K562 (cell line): Measurements from ENCODE around the gene MATN1. TPM values are rescaled to one million over a fixed set of nuclear protein-coding genes. Genes with fewer than 3 reads are reported as not detected.

Source experiments
- ATAC-seq: fragments of 200-7000 bp; cut with Tn5 transposase; 3 replicates; pipeline ENCODE4 v1.9.1; 2020; ENCODE audit warnings: moderate library complexity
- BruUV-seq: library from RNA; stranded (reverse); fragments of 400-500 nt; replicated peaks from 2 replicates; lab custom pipeline; 2021; lab: Mats Ljungman, UMichigan
- CTCF ChIA-PET: fragments of 300-600 bp; formaldehyde crosslinking; extraction: SDS; loops from one replicate; lab custom pipeline; 2021; ENCODE audit warnings: low intra/inter-chr PET ratio; lab: Yijun Ruan, JAX
- POLR2A ChIA-PET: fragments of 300-600, 350-650 bp; sonication (Branson Sonifier 250); formaldehyde crosslinking; extraction: SDS; loops from one replicate; lab custom pipeline; 2021; ENCODE audit warnings: antibody characterized with exemption, inconsistent platforms; lab: Yijun Ruan, JAX
- DNase-seq, 4 experiments: peaks; one replicate each; pipeline versions ENCODE4 v3.0.0 to v3.0.0-alpha.2; 2011 to 2018; ENCODE audit warnings: low spot score in 3 of 4, mixed read lengths in 3 of 4; ENCODE audit errors: extremely low read depth in 1 of 4
- FAIRE-seq: peaks from 2 replicates; lab custom pipeline; 2011; peaks lifted over from hg19 to GRCh38; lab: Jason Lieb, UNC
- H2AFZ ChIP-seq: 2 replicates; pipeline ENCODE4 v1.6.0; 2011; ENCODE audit warnings: low read depth, low read length, control low read depth, inconsistent platforms
- H3K27ac ChIP-seq: fragments of 200-600 bp; 3 replicates; pipeline ENCODE4 v1.8.0; 2011; ENCODE audit warnings: low read depth, mild to moderate bottlenecking, control low read depth, inconsistent platforms, low read length, moderate library complexity, mixed read lengths; ENCODE audit errors: extremely low read depth
- H3K27me3 ChIP-seq, 2 experiments: fragments of 300-600 bp in 1 of 2; 2 replicates in 1 of 2; 3 replicates in 1 of 2; pipeline versions ENCODE4 v1.6.0 to v1.8.0; 2011; ENCODE audit warnings: inconsistent platforms in 2 of 2, low read length in 2 of 2, mild to moderate bottlenecking in 1 of 2, mixed read lengths in 1 of 2, moderate library complexity in 1 of 2; ENCODE audit not compliant: control insufficient read depth in 2 of 2, insufficient read depth in 2 of 2
- H3K36me3 ChIP-seq: fragments of 300-600 bp; 3 replicates; pipeline ENCODE4 v1.8.0; 2011; ENCODE audit warnings: mild to moderate bottlenecking, low read length, inconsistent platforms; ENCODE audit not compliant: control insufficient read depth, insufficient read depth
- H3K4me1 ChIP-seq, 2 experiments: fragments of 200-600 bp in 1 of 2; replicated peaks in 1 of 2; 2 replicates in 1 of 2; 3 replicates in 1 of 2; pipeline versions ENCODE4 v1.5.1 to v1.8.0; 2011; ENCODE audit warnings: inconsistent platforms in 2 of 2, low read length in 2 of 2, mild to moderate bottlenecking in 1 of 2, mixed read lengths in 1 of 2, moderate library complexity in 1 of 2; ENCODE audit not compliant: control insufficient read depth in 2 of 2, insufficient read depth in 2 of 2
- H3K4me2 ChIP-seq: 2 replicates; pipeline ENCODE4 v1.6.1; 2011; ENCODE audit warnings: low read length, control low read depth, inconsistent platforms, mixed read lengths; ENCODE audit not compliant: insufficient read depth
- H3K4me3 ChIP-seq: fragments of 200-600 bp; sonication (generic), shearing (Covaris generic); 2 replicates; pipeline ENCODE4 v1.5.1; 2016; ENCODE audit warnings: control low read depth, inconsistent platforms
- H3K79me2 ChIP-seq: fragments of 200-600 bp; 3 replicates; pipeline ENCODE4 v1.8.0; 2011; ENCODE audit warnings: low read length, inconsistent platforms; ENCODE audit not compliant: control insufficient read depth, insufficient read depth
- H3K9ac ChIP-seq, 2 experiments: 2 replicates each; pipeline versions ENCODE4 v1.6.0 to v1.6.1; 2011; ENCODE audit warnings: low read depth in 2 of 2, low read length in 2 of 2, control low read depth in 1 of 2, inconsistent platforms in 1 of 2, mild to moderate bottlenecking in 1 of 2, mixed read lengths in 1 of 2; ENCODE audit not compliant: insufficient read depth in 1 of 2
- H3K9me1 ChIP-seq: one replicate; pipeline ENCODE4 v1.6.0; 2011; ENCODE audit warnings: inconsistent platforms, mild to moderate bottlenecking, low read length, moderate library complexity; ENCODE audit not compliant: control insufficient read depth, insufficient read depth
- H3K9me3 ChIP-seq: replicated peaks from 2 replicates; pipeline ENCODE4 v1.5.1; 2011; ENCODE audit warnings: low read depth, low read length, inconsistent platforms; ENCODE audit not compliant: control insufficient read depth, insufficient read depth
- H4K20me1 ChIP-seq: replicated peaks from 2 replicates; pipeline ENCODE4 v1.6.1; 2011; ENCODE audit warnings: low read length, inconsistent platforms, mixed read lengths; ENCODE audit not compliant: control insufficient read depth, insufficient read depth
- ARID2 ChIP-seq: fragments of 450-650 bp; IDR thresholded peaks from 2 replicates; pipeline ENCODE4 v1.6.1; 2017; ENCODE audit warnings: antibody characterized with exemption, mild to moderate bottlenecking
- ILF3 ChIP-seq: fragments of 450-650 bp; IDR thresholded peaks from 2 replicates; pipeline ENCODE4 v1.6.1; 2018; ENCODE audit warnings: antibody characterized with exemption, mild to moderate bottlenecking, moderate library complexity, borderline replicate concordance
- MAFG ChIP-seq: fragments of 450-650 bp; conservative IDR thresholded peaks from 2 replicates; pipeline ENCODE4 v1.6.1; 2016; ENCODE audit warnings: missing genetic modification characterization, missing compliant biosample characterization
- NFRKB ChIP-seq: fragments of 450-650 bp; IDR thresholded peaks from 2 replicates; pipeline ENCODE4 v1.6.1; 2016; ENCODE audit warnings: low read depth
- ZNF316 ChIP-seq: fragments of 450-650 bp; IDR thresholded peaks from 2 replicates; pipeline ENCODE4 v1.6.1; 2016
- ZNF41 ChIP-seq: fragments of 250-450 bp; sonication (Bioruptor Pico); conservative IDR thresholded peaks from 2 replicates; pipeline ENCODE4 v1.4.0; 2020; ENCODE audit warnings: mild to moderate bottlenecking
- WGBS: fragments of 100-300 bp; shearing (Covaris generic); methylation state at CpG from one replicate; pipeline ENCODE4 v1.1.6; 2016; ENCODE audit warnings: low coverage, mixed read lengths; ENCODE audit not compliant: insufficient coverage; ENCODE audit errors: missing lambda C conversion rate; 5-methylcytosine and 5-hydroxymethylcytosine counted together
- in situ Hi-C: fragments of 300-500 bp; cut with MboI; formaldehyde crosslinking; loops from 4 replicates; pipeline ENCODE4 v1.15.0; 2018; ENCODE audit warnings: inconsistent platforms, mixed read lengths
- intact Hi-C: fragments of 100-400 bp; cut with micrococcal nuclease; formaldehyde crosslinking; loops from 2 replicates; pipeline ENCODE4 v1.14.2; 2022
- polyA plus RNA-seq, 8 experiments: library from polyadenylated mRNA; depleted of rRNA in 4 of 8; stranded (reverse) in 5 of 8; unstranded in 3 of 8; fragments of >200 nt; fragmentation: Nextera tagmentation in 2 of 8; fragmentation: Illumina TruSeq in 1 of 8; extraction: Ambion mirVana in 2 of 8; extraction: Trizol in 1 of 8; gene quantifications; 2 replicates each; pipeline versions ENCODE4 v1.2.1 to v1.2.3, GENCODE V29; 2011 to 2014; ENCODE audit warnings: inconsistent platforms in 1 of 8, missing spikeins in 1 of 8
- total RNA-seq, 7 experiments: library from RNA; depleted of rRNA in 6 of 7; stranded (reverse); fragments of >200 nt in 6 of 7; fragmentation: Illumina TruSeq in 2 of 7; extraction: Trizol in 2 of 7; gene quantifications; 2 replicates each; pipeline versions ENCODE4 v1.2.1 to v1.2.3, GENCODE V29; 2011 to 2021; ENCODE audit warnings: low replicate concordance in 1 of 7
- TF ChIP-seq, protein P1 (sequence below): fragments of 200-800 bp; sonication (Bioruptor generic); IDR thresholded peaks from 2 replicates; pipeline ENCODE4 v1.6.1; 2017; ENCODE audit warnings: missing genetic modification characterization, missing compliant biosample characterization

Gene MATN1
- total and polyA plus RNA-seq, 9 of the 15 experiments (the other 6 are each of a cell fraction or from before 2014, with no cell fraction given), result 0.10 to 2.3 (median 1.2) TPM

DNA sequence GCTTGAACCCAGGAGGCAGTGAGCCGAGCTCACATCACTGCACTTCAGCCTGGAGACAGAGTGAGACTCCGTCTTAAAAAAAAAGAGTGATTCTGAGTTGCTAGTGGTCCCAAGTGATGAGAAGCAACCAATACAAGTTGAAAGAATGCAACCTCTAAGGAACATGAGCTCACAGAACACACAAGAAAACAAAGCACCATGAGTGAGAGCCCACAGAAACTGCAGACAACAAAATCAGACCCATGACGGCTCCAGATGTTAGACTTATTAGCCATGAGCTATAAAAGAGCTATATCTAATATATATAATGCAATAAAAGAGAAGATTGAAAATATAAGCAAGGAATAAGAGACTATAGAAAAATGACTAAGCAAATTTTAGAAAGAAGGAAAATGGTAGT lies 50.0 kb downstream of the MATN1 start:
- DNase-seq (no peak), ATAC-seq (no peak), FAIRE-seq (no peak)
- TF ChIP-seq NFRKB, result no peak
- peak; percentile 33 for TF ChIP-seq ZNF316
- TF ChIP-seq ZNF41 (CRISPR knock-in tag), result peak; percentile 93
- no peak for TF ChIP-seq ARID2
- TF ChIP-seq MAFG, result peak; percentile 44
- TF ChIP-seq, protein P1, sequence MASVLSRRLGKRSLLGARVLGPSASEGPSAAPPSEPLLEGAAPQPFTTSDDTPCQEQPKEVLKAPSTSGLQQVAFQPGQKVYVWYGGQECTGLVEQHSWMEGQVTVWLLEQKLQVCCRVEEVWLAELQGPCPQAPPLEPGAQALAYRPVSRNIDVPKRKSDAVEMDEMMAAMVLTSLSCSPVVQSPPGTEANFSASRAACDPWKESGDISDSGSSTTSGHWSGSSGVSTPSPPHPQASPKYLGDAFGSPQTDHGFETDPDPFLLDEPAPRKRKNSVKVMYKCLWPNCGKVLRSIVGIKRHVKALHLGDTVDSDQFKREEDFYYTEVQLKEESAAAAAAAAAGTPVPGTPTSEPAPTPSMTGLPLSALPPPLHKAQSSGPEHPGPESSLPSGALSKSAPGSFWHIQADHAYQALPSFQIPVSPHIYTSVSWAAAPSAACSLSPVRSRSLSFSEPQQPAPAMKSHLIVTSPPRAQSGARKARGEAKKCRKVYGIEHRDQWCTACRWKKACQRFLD, result no peak
- no peak for TF ChIP-seq ILF3
- Histone ChIP-seq H2AFZ (no peak overlapping the region), H3K79me2 (no peaks in the 10 kb centered on the region), H3K27me3 (peaks cover 4 to 25% of the 10 kb centered on the region in 2 experiments; a peak in 3 of 5 replicates), H3K9me1 (no peaks in the 10 kb centered on the region), H3K9me3 (no peaks in the 10 kb centered on the region), H3K4me1 (no peaks in the 10 kb centered on the region), H3K9ac (no peak overlapping the region), H3K4me3 (no peak overlapping the region), H3K36me3 (no peaks in the 10 kb centered on the region), H3K27ac (no peak overlapping the region), H3K4me2 (no peak overlapping the region), H4K20me1 (no peaks in the 10 kb centered on the region)
- intact Hi-C loops (no loop called here), in situ Hi-C loops (no loop called here)
- ChIA-PET CTCF (no interaction called here), POLR2A (no interaction called here)
- BruUV-seq, result no TSS peak
- 2% methylated on average over 3 of the region's 3 CpGs for WGBS
